OCI-LY1 (cell line): Measurements from ENCODE around the gene ANO2.

Source experiments
- EZH2 ChIP-seq: fragments of 200-600 bp; sonication (generic), shearing (Covaris generic); IDR thresholded peaks from 2 replicates; pipeline ENCODE4 v1.8.0; 2017; ENCODE audit warnings: borderline replicate concordance, mixed run types, mild to moderate bottlenecking, antibody characterized with exemption, low read length, moderate library complexity, mixed read lengths
- TF ChIP-seq, protein P1 (sequence below): fragments of 200-600 bp; sonication (generic), shearing (Covaris generic); IDR thresholded peaks from 2 replicates; pipeline ENCODE4 v1.5.1; 2017; ENCODE audit warnings: mild to moderate bottlenecking, antibody characterized with exemption, low read length, moderate library complexity, mixed read lengths

DNA sequence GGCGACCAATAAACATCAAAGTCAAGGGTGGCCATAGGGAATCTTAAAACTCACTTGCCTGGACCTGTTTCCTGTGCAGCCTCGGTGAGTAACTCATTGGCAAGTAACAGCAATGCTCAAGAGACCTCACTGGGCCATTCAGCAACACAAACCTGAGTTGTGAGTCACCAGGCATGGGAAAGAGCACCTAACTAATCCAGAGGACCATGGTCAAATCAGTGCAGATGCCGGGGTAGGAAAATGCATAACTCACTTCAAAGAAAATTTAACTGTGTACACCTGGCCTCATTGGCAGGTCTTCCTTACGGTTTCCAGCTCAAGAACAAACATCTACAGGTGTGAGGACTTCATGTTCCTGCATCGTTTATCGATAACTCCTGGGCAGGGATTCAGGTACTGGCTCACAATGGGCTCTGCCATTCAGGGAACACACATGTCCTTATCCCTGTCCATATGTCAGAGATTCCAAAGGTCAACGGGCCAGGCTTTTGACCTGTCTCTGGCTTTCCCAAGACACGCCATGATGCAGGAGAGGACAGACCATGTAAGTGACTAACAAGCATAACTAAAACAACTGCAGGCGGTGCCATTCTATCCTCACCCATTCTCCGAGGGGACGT lies 211.8 kb downstream of the ANO2 start:
- TF ChIP-seq, protein P1, sequence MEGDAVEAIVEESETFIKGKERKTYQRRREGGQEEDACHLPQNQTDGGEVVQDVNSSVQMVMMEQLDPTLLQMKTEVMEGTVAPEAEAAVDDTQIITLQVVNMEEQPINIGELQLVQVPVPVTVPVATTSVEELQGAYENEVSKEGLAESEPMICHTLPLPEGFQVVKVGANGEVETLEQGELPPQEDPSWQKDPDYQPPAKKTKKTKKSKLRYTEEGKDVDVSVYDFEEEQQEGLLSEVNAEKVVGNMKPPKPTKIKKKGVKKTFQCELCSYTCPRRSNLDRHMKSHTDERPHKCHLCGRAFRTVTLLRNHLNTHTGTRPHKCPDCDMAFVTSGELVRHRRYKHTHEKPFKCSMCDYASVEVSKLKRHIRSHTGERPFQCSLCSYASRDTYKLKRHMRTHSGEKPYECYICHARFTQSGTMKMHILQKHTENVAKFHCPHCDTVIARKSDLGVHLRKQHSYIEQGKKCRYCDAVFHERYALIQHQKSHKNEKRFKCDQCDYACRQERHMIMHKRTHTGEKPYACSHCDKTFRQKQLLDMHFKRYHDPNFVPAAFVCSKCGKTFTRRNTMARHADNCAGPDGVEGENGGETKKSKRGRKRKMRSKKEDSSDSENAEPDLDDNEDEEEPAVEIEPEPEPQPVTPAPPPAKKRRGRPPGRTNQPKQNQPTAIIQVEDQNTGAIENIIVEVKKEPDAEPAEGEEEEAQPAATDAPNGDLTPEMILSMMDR: no peak
- no peak for TF ChIP-seq EZH2
